Right ventricle myocardium superior (tissue), 1 donor: ENCODE results near the gene CBY2. TPM values are rescaled to one million over a fixed set of nuclear protein-coding genes. Genes with fewer than 3 reads are reported as not detected.

Experiments
- ATAC-seq: fragments of 200-7000 bp; cut with Tn5 transposase; one replicate; pipeline ENCODE4 v1.9.1; 2020; ENCODE audit warnings: mild to moderate bottlenecking; ENCODE audit not compliant: poor library complexity
- DNase-seq: peaks from one replicate; pipeline ENCODE4 v3.0.0-alpha.2; 2020
- intact Hi-C: fragments of 100-400 bp; cut with DNase I; formaldehyde crosslinking; loops from one replicate; pipeline ENCODE4 v1.11.2; 2022
- total RNA-seq: library from RNA; stranded (reverse); fragmentation: NEBNext Ultra II Directional; extraction: Animal tissue kit (Norgen Biotek cat#: 25700); gene quantifications from one replicate; pipeline ENCODE4 v1.2.1, GENCODE V29; 2021
- donor health status: DM: no; HTN: yes; CAD: no; lungs with severe emphysema.

CBY2 gene
- total RNA-seq, 1 donor from 2014 or later: not detected

GRCh38 chr13:45696610-45697226 is 5.4 kb upstream of the CBY2 start:
- intact Hi-C loops: no loop called here
- no peak for DNase-seq
- no peak for ATAC-seq

DNA sequence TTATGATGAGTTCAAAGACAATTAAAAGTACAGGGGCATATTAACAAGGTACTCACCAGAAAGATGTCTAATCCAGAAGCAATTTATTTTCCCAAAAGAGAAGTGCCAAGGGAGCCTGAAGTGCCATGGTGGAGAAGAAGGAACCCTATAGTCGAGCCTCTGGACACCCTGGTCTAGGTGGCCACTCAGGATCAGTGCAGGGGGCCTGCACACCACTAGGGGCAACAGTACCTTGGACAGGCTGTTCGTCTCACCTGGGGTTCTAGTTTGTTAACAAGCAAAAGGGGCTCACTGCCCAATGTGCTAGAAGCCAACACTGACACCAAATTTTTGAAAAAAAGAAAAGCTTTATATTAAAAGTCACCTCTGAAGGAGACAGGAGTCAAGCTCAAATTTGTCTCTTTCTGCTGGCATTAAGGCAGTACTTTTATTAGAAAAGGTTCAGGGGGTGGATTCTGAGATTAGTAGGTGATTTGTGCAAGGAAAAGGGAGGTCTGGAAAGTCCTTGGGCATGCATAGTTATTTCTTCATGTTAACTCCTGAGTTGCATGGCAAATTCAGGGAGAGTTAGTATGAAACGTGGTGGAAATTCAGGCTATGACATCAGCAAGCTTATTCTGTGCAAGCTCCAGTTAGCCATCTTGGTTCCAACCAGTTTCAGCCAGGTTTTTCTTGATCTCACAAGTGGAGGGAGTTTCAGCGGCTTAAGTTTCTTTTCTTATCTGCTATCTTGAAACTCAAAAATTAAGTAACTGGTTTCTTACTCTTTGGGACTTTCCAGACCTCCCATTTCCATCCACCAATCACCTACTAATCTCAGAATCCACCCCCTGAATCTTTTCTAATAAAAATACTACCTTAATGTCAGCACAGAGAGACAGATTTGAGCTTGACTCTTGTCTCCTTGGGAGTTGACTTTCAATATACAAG is 884 bp upstream of the CBY2 start:
- ATAC-seq: no peak
- DNase-seq: no peak
- intact Hi-C loops: no loop called here

DNA sequence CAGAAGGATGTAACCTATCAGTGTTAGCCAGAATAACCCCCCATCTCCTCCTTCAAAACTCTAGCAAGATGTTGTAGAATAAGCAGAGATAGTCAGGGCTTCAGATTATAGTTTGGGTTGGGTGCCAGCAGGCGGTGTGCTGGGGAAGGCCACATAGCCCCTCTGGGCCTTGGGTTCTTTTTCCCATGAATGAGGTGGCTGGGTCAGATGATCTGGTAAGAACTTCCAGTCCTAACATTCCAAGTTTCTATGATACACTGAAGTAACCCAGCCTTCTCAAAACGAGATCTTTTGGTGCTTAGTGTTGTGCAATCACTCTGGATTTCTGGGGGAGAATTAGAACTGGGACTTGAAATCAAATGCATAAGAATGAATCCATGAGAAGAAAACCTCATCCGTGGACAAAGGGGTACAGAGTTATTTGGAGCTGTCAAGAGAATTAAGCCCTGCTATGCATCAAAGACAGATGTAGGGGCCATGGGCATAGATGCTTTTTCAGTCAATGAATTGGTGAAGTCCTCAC is 810 bp downstream of the CBY2 start:
- ATAC-seq: no peak
- intact Hi-C loops: no loop called here
- DNase-seq: no peak

DNA sequence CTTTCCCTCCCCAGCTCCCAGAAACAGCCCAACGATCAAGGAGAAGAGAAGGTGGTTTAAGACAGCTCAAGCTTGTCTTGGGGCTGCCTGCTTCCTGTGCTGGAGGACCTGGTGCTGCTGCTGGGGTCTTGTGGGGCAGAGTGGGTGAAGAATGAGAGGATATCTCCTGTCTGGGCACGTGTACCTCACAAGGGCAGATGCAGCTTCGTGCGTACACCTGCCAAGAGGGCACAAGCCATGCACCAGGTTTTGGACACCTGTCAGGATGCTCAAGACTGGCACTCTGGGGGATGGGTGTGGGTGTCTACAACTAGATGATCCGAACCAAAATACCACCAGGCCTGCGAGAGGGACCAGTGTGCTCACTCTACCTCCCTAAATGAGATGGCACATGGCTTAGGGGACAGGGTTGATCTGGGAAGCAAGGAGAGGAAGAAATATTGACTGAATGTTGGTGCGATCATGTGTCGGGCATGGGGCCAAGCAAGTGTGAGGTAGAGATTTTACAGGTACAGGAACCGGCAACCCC is 2.2 kb downstream of the CBY2 start:
- no peak for ATAC-seq
- intact Hi-C loops: no loop called here
- no peak for DNase-seq

DNA sequence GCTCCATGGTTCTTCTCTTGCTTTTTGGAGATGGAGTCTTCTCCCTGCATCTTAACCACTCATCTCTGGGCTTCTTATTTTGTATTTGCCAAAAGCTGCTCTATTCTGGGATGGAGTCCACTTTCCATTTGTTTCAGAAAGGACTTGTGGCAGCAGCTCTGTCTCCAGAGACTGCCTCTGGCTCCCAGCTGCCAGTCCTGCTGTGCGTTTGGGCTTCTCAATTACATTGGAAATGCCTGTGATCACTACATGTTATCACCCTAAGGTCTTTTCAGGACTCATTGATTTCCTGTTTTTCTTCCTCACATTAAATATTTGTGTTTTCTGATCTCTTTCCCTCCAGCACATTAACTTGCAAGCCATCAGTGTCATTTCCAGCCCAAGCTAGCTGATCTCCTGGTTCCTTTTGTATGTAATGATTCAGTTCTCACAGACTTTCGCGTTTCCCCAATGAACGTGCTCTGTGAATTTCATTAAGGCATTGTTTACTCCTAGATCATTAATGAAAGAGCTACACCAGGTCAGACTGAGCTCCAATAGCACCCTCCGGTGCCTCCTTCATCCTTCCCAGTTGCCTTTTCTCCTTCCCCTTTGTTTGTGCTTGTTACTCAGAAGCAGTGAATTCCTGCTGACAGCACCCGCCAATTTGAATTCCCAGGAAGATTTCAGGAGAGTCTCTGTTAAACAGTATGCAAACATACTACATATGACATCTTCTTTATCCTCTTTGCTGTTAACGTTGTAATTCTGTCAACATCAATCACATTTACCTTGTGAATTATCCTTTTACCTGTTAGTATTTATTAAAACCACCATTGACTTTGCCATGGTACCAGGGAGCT is 3.0 kb downstream of the CBY2 start:
- ATAC-seq (no peak), DNase-seq (no peak)
- intact Hi-C loops: no loop called here

DNA sequence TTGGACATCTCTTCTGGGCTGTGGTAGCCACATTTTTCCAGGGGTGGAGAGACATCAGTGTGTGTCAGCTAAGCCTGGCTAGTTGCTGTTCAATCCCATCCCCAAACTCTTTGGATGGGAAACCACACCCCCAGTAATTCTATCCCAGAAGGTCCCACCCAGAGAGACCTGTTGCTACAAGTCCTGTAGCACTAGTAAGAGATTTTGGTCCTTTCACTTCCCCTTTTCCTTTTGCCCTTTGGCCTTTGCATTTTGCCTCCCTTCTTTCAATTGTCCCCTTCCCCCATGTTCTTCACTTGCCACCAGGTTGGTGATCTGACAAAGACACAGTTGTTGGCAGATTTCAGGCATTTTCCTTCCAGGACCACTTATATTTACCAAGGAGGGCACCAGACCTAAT is 3.8 kb downstream of the CBY2 start:
- intact Hi-C loops: no loop called here
- ATAC-seq (no peak), DNase-seq (no peak)

DNA sequence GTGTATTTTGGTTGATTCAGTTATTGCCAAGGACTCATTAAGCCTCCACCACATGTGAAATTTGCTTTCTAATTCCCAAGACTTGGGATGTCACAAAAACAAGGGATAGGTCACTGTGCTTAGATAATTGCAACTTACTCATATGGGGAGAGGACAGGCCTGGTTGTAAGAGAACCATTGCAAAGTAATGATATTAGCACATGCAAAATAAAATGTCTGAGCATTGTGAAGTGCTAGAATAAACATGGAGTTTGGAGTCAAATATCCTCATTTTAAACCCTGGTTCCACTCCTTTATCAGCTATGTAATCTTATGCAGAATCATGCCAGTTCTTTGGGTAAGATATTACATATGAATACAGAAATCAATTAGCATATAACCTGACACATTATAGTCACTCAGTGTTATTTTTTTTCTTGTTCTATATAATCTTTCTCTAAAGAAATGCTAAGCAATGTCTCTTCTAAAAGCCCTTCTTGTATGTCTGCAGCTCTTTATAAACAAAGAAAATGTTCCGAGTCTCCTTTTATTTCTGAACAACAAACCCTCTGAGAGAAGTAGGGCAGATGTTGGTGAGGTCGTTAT is 5.5 kb downstream of the CBY2 start:
- ATAC-seq (no peak), DNase-seq (no peak)

DNA sequence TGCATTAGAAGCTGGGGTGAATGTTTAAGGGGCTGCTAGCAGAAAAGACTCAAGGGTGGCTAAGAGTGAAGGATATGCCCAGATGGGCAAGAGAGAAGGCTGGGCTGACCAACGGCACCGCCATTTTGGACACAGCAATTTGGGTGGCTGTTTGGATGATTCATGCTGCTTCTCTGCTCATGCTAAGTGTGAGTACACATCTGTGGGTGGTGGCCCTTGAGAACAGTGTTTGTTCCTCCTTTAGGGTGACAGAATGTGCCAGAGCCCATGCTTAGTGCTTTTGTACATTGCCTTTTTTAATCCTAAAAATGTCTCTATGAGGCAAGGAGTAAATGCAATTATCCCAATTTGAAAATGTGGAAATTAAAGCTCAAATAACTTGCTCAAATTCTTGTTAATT is 9.8 kb downstream of the CBY2 start:
- DNase-seq (no peak), ATAC-seq (no peak)
- intact Hi-C loops: no loop called here

More for the DNA sequence above, 5.5 kb downstream of the CBY2 start:
- intact Hi-C loops: no loop called here

GRCh38 chr13:45713106-45713690 is 11.1 kb downstream of the CBY2 start:
- intact Hi-C loops: no loop called here
- ATAC-seq (no peak), DNase-seq (no peak)

GRCh38 chr13:45713721-45714120 is 11.6 kb downstream of the CBY2 start:
- DNase-seq: no peak
- ATAC-seq: no peak
- intact Hi-C loops: no loop called here

DNA sequence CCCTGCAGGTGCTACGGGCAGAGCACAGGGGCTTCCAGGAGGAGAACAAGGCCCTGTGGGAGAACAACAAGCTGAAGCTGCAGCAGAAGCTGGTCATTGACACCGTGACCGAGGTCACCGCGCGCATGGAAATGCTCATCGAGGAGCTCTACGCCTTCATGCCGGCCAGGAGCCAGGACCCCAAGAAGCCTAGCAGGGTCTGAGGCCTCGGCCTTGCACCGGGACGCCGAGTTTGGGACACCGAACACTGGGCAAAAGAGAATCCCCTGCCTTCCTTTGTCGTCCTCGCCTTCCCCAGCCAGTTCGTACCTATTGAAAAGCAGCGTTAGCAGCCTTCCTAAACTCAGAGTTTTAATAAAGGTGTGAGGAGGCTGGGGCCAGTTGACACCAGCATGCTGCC is 12.1 kb downstream of the CBY2 start:
- DNase-seq: no peak
- ATAC-seq: no peak
- intact Hi-C loops: no loop called here

GRCh38 chr13:45715351-45715750 is 13.2 kb downstream of the CBY2 start:
- DNase-seq: no peak
- no peak for ATAC-seq
- intact Hi-C loops: no loop called here

GRCh38 chr13:45717349-45717748 is 15.2 kb downstream of the CBY2 start:
- DNase-seq: no peak
- intact Hi-C loops: no loop called here
- no peak for ATAC-seq

GRCh38 chr13:45718063-45718462 is 15.9 kb downstream of the CBY2 start:
- no peak for DNase-seq
- intact Hi-C loops: no loop called here
- ATAC-seq: no peak

GRCh38 chr13:45718992-45719391 is 16.9 kb downstream of the CBY2 start:
- intact Hi-C loops: no loop called here
- ATAC-seq (no peak), DNase-seq (no peak)

DNA sequence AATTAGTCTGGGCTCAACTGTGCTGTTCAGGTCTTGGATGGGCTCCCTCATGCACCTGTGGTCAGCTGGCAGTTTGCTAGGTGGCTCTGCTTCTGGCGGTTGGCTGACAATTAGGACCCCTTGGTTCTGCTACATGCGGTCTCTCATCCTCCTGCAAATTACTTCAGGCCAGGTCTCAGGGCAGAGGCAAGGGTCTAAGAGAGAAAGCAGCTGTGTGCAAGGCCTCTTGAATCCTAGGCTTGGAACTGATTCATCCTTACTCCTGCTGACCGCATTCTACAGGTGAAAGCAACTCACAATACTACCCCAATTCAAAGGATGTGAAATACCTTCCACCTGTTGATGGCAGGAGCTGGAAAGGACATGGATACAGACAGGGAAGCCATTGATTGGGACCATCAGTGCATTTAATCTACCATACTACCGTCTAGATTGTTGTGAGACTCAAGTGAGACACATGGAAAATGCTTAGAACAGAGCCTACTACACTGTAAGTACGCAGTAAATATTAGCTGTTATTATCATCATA is 19.1 kb downstream of the CBY2 start:
- intact Hi-C loops: no loop called here
- DNase-seq (no peak), ATAC-seq (no peak)

DNA sequence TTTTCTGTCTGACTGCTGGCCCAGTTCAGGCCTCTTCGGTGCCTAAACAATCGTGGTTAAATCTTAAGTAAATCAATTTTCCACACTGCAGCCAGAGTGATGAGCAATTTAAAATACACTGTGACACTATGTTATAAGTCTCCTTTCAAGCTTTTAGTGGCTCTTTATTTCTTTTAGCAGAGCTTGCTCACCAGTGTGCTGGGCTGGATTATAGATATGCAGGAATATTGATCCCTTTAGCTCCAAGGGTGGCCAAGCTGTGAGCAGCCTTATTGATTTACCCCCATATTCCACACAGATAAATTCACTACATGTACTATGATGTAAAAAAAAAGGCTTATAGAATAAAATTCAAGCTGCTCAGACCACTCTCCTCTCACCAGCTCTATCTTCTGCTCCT is 21.7 kb downstream of the CBY2 start:
- ATAC-seq (no peak), DNase-seq (no peak)
- intact Hi-C loops: no loop called here

DNA sequence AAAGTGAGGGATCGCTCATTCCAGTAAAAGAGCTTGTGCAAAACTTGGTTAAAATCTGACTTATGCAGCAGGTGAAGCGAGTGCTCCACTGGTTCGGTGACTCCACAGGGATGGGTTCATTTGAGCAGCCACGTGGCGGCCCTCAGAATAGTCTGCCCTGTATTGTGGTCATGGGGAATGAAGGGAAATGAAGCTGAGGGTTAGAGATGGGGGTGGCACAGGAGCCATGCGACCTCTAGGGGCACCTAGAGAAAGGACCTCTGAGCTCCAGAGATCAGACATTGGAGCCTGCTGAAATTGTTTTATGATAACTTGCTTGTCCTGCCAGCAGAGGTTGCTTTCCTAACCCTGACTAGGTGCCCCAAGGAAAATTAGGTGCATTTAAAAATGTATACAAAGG is 26.6 kb downstream of the CBY2 start:
- intact Hi-C loops: no loop called here
- no peak for DNase-seq
- no peak for ATAC-seq
